GM18517 (cell line): ENCODE data around the gene ZNF554.
"Not testable (repeated sequence)": the region's sequence is repeated elsewhere in the genome, so short reads cannot be mapped to it uniquely, and the experiment has no call there.

ENCODE experiments used
- ATAC-seq: cut with Tn5 transposase; IDR thresholded peaks from one replicate; pipeline ENCODE4 v1.9.1; 2021; ENCODE audit warnings: mild to moderate bottlenecking, moderate library complexity; ENCODE audit not compliant: unreplicated experiment

ZNF554 gene

DNA sequence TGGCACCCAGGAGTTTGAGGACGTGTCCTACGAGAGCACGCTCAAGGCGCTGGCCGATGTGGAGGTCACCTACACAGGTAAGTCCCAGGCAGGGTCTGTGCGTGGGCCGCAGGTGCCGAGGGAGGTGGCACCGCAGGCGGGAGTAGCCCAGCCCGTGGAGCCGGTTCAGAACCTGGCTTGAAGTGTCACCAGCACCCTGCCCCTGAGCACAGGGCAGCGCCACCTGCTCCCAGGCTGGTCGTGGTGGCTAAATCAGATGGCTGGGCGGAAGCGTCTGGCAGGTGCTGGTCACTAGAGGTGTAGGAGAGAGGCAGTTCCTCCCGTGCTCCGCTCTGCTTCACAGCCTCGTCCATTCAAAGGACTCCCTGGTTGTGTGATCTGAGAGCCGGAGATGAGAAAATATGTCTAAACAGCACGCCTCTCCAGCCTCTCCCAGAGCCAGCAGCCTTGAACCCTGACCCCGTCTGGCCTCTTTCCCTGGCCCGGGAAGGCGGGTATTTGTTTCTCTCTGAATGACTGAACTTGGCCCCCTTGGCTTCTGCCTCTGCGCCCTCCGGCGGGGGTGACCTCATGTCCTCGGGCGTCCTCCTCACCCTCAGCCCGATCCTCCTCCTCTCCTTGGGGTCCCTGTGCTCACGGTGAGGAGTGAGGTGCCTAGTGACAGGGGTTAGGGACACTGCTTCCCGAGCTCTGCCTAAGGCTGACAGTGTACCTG is 29.0 kb upstream of the ZNF554 start:
- ATAC-seq = no peak

- ATAC-seq = no peak
These were observed 28.2 kb upstream of the ZNF554 start for GRCh38 chr19:2791440-2791839.

- ATAC-seq = no peak
These were observed 27.8 kb upstream of the ZNF554 start for GRCh38 chr19:2791876-2792275.

GRCh38 chr19:2792666-2793065 is 27.0 kb upstream of the ZNF554 start:
- not testable (repeated sequence) for ATAC-seq

- ATAC-seq = no peak
These were observed 26.5 kb upstream of the ZNF554 start for GRCh38 chr19:2793126-2793525.

- no peak for ATAC-seq
These were observed 26.1 kb upstream of the ZNF554 start for GRCh38 chr19:2793577-2793976.

GRCh38 chr19:2795827-2796658 is 23.6 kb upstream of the ZNF554 start:
- ATAC-seq = no peak

GRCh38 chr19:2796659-2797266 is 22.9 kb upstream of the ZNF554 start:
- ATAC-seq = no peak

DNA sequence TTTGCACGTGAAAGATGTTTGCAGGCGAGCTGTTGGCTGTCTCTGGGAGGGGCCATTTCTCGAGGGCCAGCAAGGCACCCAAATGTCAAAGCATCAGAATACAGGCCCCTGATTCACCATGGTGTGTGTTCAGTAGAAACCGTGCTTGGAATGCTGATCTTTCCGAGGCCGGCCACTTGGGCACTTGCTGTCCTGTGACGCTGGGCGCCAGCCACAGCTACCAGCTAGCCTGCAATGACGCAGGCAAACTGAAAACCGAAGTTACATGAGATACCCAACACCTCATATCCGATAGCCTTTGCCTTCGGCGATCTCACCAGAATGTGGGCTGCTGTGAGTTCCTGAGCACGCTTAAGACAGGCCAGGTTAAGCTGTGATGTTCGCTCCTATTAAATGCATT is 22.4 kb upstream of the ZNF554 start:
- ATAC-seq = no peak

DNA sequence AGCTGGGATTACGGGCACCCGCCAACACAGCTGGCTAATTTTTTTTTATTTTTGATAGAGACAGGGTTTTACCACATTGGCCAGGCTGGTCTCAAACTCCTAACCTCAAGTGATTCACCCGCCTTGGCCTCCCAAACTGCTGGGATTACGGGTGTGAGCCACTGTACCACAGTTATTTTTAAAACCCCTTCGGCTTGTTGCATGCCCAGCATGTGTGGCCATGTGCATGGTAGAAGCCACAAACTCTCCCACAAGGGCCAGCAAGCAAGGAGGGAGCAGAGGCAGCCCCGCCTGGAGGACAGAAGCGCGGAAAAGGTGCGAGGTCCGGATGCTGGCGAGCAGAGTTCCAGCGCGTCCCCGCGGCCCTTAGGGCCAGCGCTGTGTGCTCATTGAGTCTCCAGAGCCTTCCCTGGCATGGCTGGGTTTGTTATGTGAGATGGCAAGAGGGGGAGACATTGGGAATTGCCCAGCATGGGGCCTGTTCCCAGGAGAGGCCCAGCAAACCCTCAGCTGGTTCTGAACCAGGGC is 21.4 kb upstream of the ZNF554 start:
- ATAC-seq = no peak

- ATAC-seq = no peak
These were observed 20.9 kb upstream of the ZNF554 start for GRCh38 chr19:2798733-2799132.

GRCh38 chr19:2799273-2800020 is 20.2 kb upstream of the ZNF554 start:
- ATAC-seq = no peak

GRCh38 chr19:2800506-2800905 is 19.2 kb upstream of the ZNF554 start:
- no peak for ATAC-seq

DNA sequence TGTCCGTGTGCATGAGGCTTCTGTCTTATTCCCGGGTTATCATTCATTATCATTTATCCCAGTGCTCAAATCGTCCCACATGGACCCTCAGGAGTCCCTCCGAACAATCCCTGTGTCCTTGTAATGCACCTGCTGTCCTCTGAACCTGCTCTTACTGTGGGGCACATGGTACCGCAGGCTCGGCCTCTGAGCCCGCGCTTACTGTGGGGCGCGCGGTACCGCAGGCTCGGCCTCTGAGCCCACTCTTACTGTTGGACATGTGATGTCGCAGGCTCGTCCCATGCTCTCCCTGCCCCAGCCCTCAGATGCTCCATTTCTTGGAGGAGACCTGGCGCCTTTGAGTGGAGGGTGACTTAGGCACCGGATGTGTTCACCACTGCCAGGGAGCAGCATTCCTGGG is 16.8 kb upstream of the ZNF554 start:
- no peak for ATAC-seq

DNA sequence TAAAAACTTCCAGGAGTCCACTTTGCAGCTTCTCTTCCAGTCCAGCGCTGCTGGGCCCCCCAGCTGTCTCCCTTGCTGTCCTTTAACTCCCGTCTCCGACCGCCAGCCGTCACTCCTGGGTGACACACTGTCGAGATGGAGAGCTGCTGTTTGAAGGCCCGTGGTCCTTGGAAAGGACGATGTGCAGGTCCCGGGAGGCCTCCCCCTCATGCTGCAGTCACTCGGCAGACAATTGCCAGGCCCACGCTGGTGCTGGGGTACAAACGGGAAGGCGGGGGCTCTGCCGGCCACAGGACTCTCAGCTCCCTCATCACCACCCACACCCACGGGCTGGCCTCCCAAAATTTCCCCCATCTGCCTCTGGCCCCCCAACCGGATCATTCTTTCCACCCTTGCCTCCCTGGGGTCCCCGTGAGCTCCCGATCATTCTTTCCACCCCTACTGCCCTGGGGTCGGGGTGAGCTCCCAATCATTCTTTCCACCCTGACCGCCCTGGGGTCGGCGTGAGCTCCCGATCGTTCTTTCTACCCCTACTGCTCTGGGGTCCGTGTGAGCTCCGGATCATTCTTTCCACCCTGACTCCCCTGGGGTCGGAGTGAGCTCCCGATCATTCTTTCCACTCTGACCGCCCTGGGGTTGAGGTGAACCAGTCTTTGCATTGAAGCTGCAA is 16.0 kb upstream of the ZNF554 start:
- ATAC-seq = no peak

DNA sequence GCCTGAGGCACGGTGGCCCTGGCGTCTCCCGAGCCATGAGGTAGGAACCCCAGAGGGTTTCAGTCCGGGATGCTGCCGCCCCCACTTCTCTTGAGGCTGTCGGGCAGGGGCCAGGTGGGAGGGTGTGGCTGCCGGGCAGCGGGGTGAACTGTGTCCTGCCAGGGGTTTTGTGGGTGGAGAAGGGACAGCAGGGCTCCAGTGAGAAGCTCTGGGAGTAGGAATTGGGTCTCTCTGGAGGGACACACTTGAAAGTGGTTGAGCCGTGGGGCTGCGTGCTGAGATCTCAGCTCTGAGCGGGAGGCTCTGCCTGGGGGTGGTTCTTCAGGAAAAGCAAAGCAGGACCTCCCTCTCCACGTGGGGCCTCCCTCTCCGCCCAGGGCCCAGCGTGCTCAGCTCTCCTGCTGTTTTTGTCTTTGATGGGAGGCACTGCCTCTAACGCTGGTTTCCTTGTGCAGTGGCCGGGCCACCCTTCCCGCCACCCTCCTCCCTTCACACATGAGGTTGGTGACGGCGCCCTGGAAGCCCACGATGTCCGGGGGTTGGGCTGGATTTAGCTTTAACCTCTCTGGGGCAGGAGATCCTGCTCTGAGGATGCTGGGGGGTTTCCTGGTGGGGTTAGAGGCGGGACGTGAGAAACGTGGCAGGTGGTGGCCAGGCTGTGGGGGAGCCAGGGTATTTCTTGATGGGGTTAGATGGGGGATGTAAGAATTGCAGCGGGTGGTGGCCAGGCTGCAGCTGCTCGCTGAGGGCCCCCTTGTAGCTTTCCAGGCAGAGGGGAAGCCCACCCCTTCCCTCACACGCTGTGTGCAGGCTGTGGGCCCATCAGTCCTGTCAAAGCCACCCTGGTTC is 15.3 kb upstream of the ZNF554 start:
- no peak for ATAC-seq

GRCh38 chr19:2805261-2805900 is 14.3 kb upstream of the ZNF554 start:
- ATAC-seq = no peak

- ATAC-seq = no peak
These were observed 13.5 kb upstream of the ZNF554 start for GRCh38 chr19:2805991-2806649.
